HG03045 (cell line): ENCODE measurements around the gene OVCH2.
A peak's percentile ranks its signal among the peaks of the same experiment; 100 is the strongest.
"Not testable (repeated sequence)": the region's sequence is repeated elsewhere in the genome, so short reads cannot be mapped to it uniquely, and the experiment has no call there.

Experiments
- ATAC-seq: cut with Tn5 transposase; IDR thresholded peaks from one replicate; pipeline ENCODE4 v1.9.1; 2021; ENCODE audit warnings: mild to moderate bottlenecking, moderate library complexity; ENCODE audit not compliant: unreplicated experiment

OVCH2 gene

DNA sequence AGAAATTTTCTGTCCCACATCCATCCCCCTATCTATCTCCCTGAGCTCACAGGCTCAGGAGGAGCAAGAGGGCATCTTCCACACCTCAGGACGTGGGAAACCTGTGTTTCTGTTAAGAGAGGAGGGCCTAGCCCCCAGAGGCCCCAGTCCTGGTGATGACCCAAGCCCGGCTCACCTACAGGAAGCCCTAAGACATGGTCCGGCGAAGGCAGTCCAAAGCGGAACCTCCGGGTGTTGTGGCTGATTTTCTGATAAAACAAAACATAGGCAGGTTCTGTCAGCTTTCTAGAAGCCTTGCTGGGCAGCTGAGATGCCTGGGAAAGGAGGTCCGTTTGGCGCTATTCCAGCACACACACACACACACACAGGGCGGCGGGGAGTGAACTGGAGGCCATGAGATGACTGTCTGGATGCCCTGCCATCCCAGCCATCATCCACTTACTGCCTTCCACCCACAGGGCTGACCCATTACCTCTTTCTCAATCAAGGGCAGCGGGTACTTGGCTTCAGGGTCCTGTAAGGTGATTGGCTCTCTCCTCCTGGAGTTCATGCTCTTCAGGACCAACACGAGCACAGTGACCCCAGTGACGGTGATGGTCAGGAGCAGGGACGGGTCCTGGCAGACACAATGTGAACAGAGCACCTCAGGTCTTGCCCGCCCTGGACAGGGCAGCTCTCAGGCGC lies 33.9 kb downstream of the OVCH2 start:
- ATAC-seq, result peak; percentile 3

- peak; percentile 74 for ATAC-seq
These were observed 34.7 kb downstream of the OVCH2 start for GRCh38 chr11:7671347-7672215.

- no peak for ATAC-seq
These were observed 35.6 kb downstream of the OVCH2 start for GRCh38 chr11:7670641-7671040.

DNA sequence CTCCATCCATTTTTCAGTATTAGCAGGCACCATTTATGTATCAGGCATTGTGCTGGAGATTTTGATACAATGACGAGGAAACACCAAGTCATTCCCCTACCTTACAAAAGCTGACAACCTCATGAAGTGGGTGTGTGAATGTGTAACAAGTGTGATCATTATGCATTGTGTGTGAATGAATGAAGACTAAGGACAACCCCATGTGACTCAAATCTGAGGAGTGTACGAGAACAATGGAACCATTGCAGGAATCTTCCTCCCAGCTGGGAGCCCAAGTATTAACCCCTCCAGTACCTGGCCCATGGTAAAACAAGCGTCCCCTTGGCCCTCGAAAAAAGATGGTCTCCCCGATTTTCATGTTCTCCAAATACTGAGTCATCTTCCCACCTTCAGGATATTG lies 37.4 kb downstream of the OVCH2 start:
- ATAC-seq, result no peak

DNA sequence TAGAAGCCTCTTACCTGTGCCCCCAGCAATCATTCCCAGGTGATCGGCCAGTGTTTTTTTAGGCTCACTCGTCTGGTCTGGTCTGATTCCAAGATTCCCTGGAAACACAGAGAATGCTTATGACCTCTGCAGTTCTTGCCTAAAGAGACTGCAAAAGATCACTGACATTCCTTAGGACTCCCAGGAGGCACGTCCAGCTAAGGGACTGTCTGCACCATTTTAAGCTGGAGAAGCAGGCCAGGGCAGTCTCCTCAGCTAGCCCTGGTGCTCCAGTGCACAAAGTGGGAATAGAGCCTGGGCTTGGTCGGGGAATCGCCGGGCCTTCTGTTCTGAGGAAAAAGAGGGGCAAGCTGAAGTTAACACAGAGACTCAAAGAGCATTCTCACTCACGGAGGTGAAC lies 37.8 kb downstream of the OVCH2 start:
- no peak for ATAC-seq

GRCh38 chr11:7667460-7667859 lies 38.8 kb downstream of the OVCH2 start:
- no peak for ATAC-seq

DNA sequence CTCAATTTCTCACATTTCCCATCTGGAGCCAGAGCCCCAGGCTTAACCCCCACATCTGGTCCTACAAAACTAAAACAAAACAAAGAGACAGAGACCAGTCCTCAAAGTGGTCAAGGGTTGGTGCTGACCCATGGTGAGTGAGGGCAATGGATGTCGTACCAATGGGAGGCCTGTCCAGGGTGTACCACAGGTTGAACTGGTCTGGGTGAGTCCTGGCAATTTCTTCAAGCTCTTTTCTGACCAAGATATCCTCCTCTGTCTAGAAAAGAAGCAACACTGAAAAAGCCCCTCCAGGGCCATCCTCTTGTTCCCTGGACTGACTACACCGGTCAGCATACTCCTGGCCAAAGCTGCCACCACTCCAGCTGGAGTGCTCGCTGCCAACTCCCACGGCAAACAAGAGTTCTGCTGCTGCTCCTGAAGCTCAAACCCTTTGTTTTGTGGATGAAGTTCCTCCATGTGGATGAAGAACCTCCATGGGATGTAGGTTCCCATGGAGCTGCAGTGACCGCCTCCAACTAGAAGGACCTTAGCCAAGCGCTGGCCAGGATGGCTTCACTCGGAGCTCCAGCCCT lies 39.9 kb downstream of the OVCH2 start:
- ATAC-seq, result no peak

DNA sequence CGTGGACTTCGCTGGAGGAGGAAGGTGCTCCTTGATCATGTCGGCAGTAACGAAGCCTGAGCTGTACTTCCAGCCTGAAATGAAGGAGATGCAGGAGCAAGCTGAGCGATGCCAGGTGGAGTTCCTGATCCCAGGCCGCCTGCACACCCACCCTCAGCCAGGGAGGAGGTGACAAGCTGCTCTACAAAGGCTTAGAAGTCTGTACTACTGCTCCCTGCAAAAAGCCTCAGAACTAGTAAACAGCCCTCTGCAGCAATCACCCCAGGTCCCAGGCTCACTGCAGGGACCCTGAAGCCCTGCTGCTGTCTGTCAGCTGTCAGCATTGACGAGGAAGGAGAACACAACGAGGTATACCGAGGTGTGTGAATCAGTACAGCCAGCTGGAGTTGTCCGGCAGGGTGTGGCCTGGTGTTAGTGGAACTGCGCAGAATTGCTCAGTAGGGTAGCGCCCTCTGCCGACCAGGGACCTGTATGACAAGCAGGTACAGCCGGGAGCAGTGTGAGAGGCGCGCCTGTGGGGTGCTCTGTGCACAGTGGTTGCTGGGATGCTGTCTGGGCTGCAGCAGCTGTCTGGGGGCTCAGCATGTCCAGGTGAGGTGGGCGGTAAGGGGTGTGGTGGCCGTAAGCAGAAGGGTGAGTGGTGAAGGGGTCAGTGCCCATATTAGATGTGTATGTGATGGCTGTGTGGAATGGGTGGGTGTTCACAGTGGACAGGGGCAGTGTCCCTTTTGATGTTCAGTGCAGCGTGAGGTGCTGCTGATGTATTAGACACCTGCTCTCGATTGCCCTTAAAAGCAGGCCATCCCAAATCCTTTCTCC lies 40.6 kb downstream of the OVCH2 start:
- ATAC-seq, result peak; percentile 98

DNA sequence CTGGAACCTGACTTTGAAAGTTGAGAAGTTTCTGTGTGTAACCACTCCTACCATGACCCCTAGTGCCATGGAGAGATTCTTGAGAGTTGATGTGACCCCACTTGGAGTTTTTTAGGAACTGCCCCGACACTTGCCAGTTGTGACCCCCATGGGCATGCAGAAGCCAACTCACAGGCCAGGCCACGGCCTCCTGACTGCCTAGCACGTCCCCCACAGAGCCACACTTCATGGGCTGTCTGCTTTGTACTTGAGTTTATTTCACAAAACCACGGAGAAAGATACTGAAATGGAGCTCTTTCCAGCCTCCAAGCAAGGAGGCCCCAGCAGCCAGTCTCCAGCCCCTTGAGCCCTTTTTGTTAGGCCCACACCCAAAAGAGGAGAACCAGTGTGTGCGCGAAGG lies 41.4 kb downstream of the OVCH2 start:
- no peak for ATAC-seq

GRCh38 chr11:7663531-7663930 lies 42.7 kb downstream of the OVCH2 start:
- not testable (repeated sequence) for ATAC-seq

DNA sequence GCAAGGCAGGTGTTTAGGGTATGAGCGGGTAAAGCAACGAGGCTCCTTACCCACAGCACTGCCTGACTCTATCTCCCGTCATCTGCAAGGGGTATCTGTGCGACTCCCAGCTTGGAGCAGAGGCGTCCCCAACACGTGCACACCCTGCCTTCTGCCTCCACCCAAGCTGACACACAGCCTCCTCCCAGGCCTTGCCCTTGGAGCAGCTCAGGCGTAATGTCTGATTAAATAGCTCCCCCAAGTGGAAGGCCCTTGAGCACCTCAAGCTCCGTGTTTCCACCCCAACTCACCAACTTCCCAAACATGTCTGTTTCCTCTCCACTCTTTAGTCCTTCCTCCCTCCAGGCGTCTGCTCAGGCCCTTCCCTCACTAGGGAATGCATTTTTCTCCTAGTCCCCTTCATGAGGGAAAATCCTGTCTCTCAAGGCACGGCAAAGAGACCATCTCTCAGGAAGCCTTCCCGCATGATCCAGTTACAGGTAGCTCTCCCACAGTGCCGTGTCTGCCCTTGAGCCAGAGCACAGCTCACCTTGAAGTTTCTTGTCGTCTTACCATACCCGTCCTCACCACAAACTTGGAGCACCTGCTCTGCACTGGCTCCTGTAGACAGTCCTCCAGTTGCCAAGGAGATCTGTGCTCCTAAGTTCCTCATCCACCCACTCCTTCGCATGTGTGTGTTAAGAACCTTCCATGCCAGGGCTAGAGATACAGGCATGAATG lies 48.8 kb downstream of the OVCH2 start:
- ATAC-seq, result no peak

- ATAC-seq, result no peak
These were observed 49.6 kb downstream of the OVCH2 start for GRCh38 chr11:7656704-7657103.

DNA sequence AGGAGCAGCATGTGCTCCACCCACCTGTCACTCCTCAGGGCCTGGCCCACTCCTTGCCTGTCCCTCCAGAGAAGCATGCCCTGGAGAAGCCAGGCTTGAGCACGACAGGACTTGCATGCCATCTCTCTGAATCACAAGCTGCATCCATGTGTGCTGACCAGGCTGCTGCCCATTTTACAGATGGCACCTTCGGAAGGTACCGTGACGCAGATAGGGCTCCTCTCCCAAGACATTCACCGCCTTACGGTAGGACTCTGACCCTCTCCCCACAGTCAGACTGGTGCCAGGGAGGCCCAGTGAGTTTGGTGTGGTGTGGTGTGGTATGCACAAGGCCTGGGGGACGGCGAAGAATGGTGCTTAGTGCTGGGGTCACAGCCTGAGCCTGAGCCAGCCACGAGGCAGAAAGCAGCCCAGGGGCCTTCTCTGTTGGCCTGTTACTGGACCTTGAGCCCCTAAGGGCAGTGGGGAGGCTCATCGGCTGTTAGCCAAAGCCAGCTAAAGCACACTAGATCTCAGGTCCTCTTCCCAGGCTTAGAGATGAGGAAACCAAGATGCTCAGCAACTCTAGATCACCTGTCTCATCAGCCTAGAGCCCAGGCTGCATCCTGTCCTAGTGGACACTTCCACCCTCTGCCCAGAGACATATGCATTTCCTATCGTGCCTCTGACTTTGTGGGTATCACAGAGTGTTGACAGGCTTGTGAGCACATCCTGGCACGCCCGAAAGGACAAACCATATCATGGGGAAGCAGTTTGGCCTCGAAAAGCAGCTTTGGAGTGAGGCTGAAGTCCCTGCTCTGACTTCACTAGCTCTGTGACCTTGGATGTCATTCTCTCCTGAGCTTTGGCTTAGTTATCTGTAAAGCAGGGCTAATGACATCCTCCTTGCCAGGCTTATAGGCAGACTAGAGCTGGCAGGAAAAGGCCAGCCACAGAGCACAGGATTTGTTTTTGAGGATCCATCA lies 50.7 kb downstream of the OVCH2 start:
- ATAC-seq, result no peak

GRCh38 chr11:7654195-7654705 lies 52.0 kb downstream of the OVCH2 start:
- no peak for ATAC-seq

DNA sequence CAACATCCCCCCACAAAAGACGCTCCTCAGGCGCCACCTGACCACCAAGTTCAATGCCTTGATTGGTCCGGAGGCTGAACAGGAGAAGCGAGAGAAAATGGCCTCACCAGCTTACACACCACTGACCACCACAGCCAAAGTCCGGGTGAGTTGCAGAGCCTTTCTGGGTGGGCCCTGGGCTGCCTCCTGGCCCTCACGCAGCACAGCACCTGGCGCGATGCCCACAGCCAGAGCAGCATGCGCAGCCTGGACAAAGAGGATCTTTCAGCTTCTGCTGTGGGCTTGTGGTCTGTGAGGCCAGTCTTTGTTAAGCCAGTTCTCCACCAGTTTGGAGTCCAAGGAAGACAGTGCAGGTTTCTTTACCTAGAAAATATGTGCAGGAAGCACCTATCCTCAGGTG lies 54.6 kb downstream of the OVCH2 start:
- no peak for ATAC-seq

DNA sequence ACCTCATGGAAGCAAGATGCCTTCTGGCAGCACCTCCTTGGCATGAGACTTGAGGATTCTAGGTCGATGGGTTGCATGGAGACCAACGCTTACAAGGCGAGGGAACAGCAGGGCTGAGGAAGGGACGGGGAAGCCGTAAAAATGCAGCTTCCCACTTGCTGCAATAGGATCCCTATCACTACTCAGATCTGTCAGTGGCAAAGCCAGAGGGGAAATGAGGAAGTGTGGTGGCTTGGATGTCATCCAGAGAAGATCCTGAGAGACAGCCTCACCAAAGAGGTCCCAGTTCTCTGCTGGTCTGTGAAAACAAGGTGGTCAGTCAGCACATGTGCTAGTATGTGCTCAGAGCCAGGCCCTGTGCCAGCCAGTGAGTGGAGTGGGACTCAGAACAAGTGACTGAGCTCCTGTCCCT lies 55.1 kb downstream of the OVCH2 start:
- no peak for ATAC-seq

DNA sequence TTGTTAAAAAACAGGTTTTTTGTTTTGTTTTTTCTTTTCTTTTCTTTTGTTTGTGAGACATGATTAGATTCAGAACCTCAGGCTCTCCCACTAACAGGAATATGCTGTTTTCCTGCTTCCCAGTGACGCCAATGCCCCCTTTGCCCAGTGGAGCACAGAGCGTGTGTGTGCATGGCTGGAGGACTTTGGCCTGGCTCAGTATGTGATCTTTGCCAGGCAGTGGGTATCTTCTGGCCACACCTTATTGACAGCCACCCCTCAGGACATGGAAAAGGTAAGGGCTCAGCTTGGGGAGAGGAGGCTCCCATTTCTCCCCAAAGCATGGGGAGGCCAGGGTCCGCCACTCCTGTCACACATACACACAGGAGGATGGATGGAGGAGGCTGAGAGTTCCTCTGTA lies 58.0 kb downstream of the OVCH2 start:
- no peak for ATAC-seq

DNA sequence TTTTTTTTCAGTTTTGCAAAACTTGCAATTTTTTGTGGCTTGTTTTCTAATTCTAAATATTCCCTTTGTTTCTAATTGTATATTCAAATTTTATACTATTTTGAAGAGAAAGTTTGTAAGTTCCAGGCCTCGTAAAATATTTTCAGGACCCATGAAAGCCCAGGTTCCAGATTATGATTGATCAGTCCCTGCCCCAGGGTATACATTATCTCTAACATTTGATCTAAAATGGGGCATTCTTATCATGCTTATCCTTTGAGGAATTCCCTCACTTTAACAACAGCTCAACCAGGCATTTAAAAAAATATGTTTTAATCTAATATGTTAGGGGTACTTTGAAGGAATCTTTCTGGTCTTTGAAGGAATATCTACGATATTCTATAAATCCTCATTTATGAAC lies 59.4 kb downstream of the OVCH2 start:
- no peak for ATAC-seq

- ATAC-seq, result no peak
These were observed 61.1 kb downstream of the OVCH2 start for GRCh38 chr11:7645206-7645605.
